Transverse colon (tissue), 4 donors: ENCODE results near the gene OPN1LW. TPM values are rescaled to one million over a fixed set of nuclear protein-coding genes. Genes with fewer than 3 reads are reported as not detected.
A peak's percentile ranks its signal among the peaks of the same experiment; 100 is the strongest.

Experiments used
- DNase-seq: peaks from one replicate; pipeline ENCODE4 v3.0.0-alpha.2; 2019
- H3K27ac ChIP-seq, 4 donors: fragments of 200-600 bp; sonication (generic); 2 replicates each; pipeline ENCODE4 v1.5.1; 2016 to 2018; ENCODE audit warnings: inconsistent platforms in 4 of 4
- H3K27me3 ChIP-seq: fragments of 200-600 bp; sonication (generic); 2 replicates; pipeline ENCODE4 v1.5.1; 2017; ENCODE audit warnings: inconsistent platforms
- H3K36me3 ChIP-seq, 4 donors: fragments of 200-600 bp; sonication (generic); 2 replicates each; pipeline ENCODE4 v1.5.1; 2017 to 2019; ENCODE audit warnings: inconsistent platforms in 4 of 4
- H3K4me1 ChIP-seq, 4 donors: fragments of 200-600 bp; sonication (generic); 2 replicates each; pipeline ENCODE4 v1.5.1; 2017 to 2020; ENCODE audit warnings: inconsistent platforms in 4 of 4
- H3K4me3 ChIP-seq, 4 donors: fragments of 200-600 bp; sonication (generic); 1 replicate in 1 of 4; 2 replicates in 3 of 4; pipeline versions ENCODE4 v1.5.1 to v1.6.1; 2017 to 2019; ENCODE audit warnings: inconsistent platforms in 4 of 4
- H3K9me3 ChIP-seq, 2 donors: fragments of 200-600 bp; sonication (generic); 2 replicates each; pipeline ENCODE4 v1.5.1; 2017 to 2019; ENCODE audit warnings: inconsistent platforms in 2 of 2
- CTCF ChIP-seq, 5 experiments: fragments of 200-600 bp in 3 of 5; fragments of 450-650 bp in 2 of 5; sonication (generic) in 3 of 5; IDR thresholded peaks; 1 replicate in 2 of 5; 2 replicates in 3 of 5; pipeline ENCODE4 v1.5.1; 2016 to 2017; ENCODE audit warnings: antibody characterized with exemption in 5 of 5, inconsistent platforms in 3 of 5, mild to moderate bottlenecking in 2 of 5, moderate library complexity in 1 of 5
- EP300 ChIP-seq: sonication (generic); formaldehyde crosslinking; IDR thresholded peaks from one replicate; pipeline ENCODE4 v1.6.1; 2017; ENCODE audit warnings: antibody characterized with exemption, low read depth
- POLR2A ChIP-seq: fragments of 450-650 bp; IDR thresholded peaks from one replicate; pipeline ENCODE4 v1.6.1; 2016; ENCODE audit warnings: antibody characterized with exemption, mild to moderate bottlenecking, moderate library complexity
- POLR2AphosphoS5 ChIP-seq, 3 donors: sonication (generic); formaldehyde crosslinking; IDR thresholded peaks; one replicate each; pipeline ENCODE4 v1.6.1; 2016; ENCODE audit warnings: antibody characterized with exemption in 3 of 3
- WGBS, 2 donors: methylation state at CpG; one replicate each; pipeline ENCODE4 v1.1.5; 2018; ENCODE audit warnings: low coverage in 1 of 2; 5-methylcytosine and 5-hydroxymethylcytosine counted together
- in situ Hi-C, 4 donors: fragments of 200-750 bp; cut with MboI; loops; one replicate each; pipeline versions ENCODE4 v1.15.0 to v1.15.1; 2017; ENCODE audit warnings: low sequenced_read_pairs in 3 of 4, low pct_ligation_motif_present in 1 of 4, low pct_unique_long_range_greater_than_20kb in 1 of 4
- intact Hi-C: fragments of 100-400 bp; cut with DNase I; formaldehyde crosslinking; loops from one replicate; pipeline ENCODE4 v1.15.1; 2023; ENCODE audit warnings: low total_unique reads
- total RNA-seq, 4 donors: library from RNA; depleted of rRNA; stranded (reverse); fragments of >200 nt; gene quantifications; one replicate each; pipeline ENCODE4 v1.1.0, GENCODE V29; 2016

Gene OPN1LW
- total RNA-seq, 4 donors from 2014 or later, result not detected

- H3K4me1 ChIP-seq, result peaks cover 0 to 29% (median 7%) of the 10 kb centered on the region in 4 donors
- no peaks in the 10 kb centered on the region for H3K36me3 ChIP-seq
- intact Hi-C loops (no loop called here), in situ Hi-C loops (no loop called here)
- peak; percentile 94 for DNase-seq
- H3K4me3 ChIP-seq, result peak within 1 kb of the TSS; percentile 80 to 94 (median 84)
- WGBS, 2 donors, result 53% methylated on average over 68 of the region's 75 CpGs; no CpG with 5 or more reads in 1 of the 2 donors
- no peak for TF ChIP-seq EP300
- no peak for TF ChIP-seq POLR2A
- TF ChIP-seq POLR2AphosphoS5 (IDR thresholded peaks at IDR 0.05), result peak in 2 of 3 donors; percentile 37 to 57
- TF ChIP-seq CTCF (IDR thresholded peaks at IDR 0.05), result no peak
- H3K27ac ChIP-seq, result peak within 1 kb of the TSS; percentile 93 to 99 (median 98)
- H3K27me3 ChIP-seq, result no peaks in the 10 kb centered on the region
- H3K9me3 ChIP-seq, result no peaks in the 10 kb centered on the region
Observed at GRCh38 chrX:154097589-154098541, 46.2 kb upstream of the OPN1LW start, which contains the start of gene MECP2. Gene MECP2, minus strand, starts transcription at chrX:154097717.

- TF ChIP-seq EP300 (no peak), POLR2AphosphoS5 (IDR thresholded peaks at IDR 0.05) (no peak), CTCF (IDR thresholded peaks at IDR 0.05) (no peak), POLR2A (no peak)
- Histone ChIP-seq H3K4me1 (peaks cover 0 to 25% (median 5%) of the 10 kb centered on the region in 4 donors), H3K9me3 (no peaks in the 10 kb centered on the region), H3K4me3 (no peak overlapping the region), H3K36me3 (no peaks in the 10 kb centered on the region), H3K27me3 (no peaks in the 10 kb centered on the region), H3K27ac (peak overlapping the region in 1 of 4 donors; percentile 76)
- in situ Hi-C loops, result no loop called here
- no peak for DNase-seq
- WGBS, 2 donors, result 54% methylated on average over 2 of the region's 2 CpGs; no CpG with 5 or more reads in 1 of the 2 donors
- intact Hi-C loops, result no loop called here
Observed at GRCh38 chrX:154098551-154098950, 45.5 kb upstream of the OPN1LW start.

- no peaks in the 10 kb centered on the region for H3K36me3 ChIP-seq
- no peaks in the 10 kb centered on the region for H3K27me3 ChIP-seq
- TF ChIP-seq POLR2A (no peak), CTCF (IDR thresholded peaks at IDR 0.05) (no peak), POLR2AphosphoS5 (IDR thresholded peaks at IDR 0.05) (no peak), EP300 (no peak)
- H3K27ac ChIP-seq, result no peak overlapping the region
- in situ Hi-C loops (no loop called here), intact Hi-C loops (no loop called here)
- H3K9me3 ChIP-seq, result no peaks in the 10 kb centered on the region
- DNase-seq, result no peak
- 66 to 100% methylated on average over 1 to 6 of the region's 6 CpGs for WGBS, 2 donors
- no peaks in the 10 kb centered on the region for H3K4me1 ChIP-seq
- H3K4me3 ChIP-seq, result no peak overlapping the region
Observed at GRCh38 chrX:154113729-154114128, 30.3 kb upstream of the OPN1LW start.

- WGBS, 2 donors, result 90 to 100% methylated on average over 1 to 5 of the region's 5 CpGs
Observed at GRCh38 chrX:154114652-154115051, 29.4 kb upstream of the OPN1LW start.

More at GRCh38 chrX:154114652-154115051, 29.4 kb upstream of the OPN1LW start:
- H3K27ac ChIP-seq, result no peak overlapping the region
- intact Hi-C loops (no loop called here), in situ Hi-C loops (no loop called here)
- no peaks in the 10 kb centered on the region for H3K27me3 ChIP-seq
- no peaks in the 10 kb centered on the region for H3K36me3 ChIP-seq
- no peak for DNase-seq
- no peaks in the 10 kb centered on the region for H3K4me1 ChIP-seq
- H3K9me3 ChIP-seq, result no peaks in the 10 kb centered on the region
- no peak for TF ChIP-seq POLR2A
- no peak overlapping the region for H3K4me3 ChIP-seq
